SH-SY5Y (cell line): ENCODE data around the gene ZNF605.

Source experiments
- GATA2 ChIP-seq: IDR thresholded peaks from 2 replicates; pipeline ENCODE4 v1.6.1; 2011; ENCODE audit warnings: mild to moderate bottlenecking, low read depth, low read length
- GATA3 ChIP-seq: IDR thresholded peaks from 2 replicates; pipeline ENCODE4 v1.6.1; 2011; ENCODE audit warnings: low read depth, mild to moderate bottlenecking, low read length, moderate library complexity

The ZNF605 gene

DNA sequence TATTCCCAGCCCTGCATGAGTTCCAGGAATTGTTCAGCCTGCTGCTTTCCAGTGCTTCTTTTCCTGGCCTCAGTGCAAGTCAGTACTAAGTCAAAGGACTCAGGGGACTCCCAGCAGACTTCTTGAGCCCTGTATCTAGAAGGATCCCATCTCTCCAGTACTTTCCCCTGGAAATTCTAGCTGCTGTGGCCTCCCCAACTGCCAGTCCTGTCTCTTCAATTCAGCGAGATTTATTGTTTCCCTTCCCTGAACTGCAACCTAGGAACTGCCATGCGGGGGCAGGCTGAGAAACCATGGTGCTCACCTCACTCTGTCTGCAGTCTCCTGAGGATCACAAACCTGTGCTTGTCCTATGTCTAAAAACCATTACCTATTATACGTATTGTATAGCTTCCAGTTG is 31.8 kb downstream of the ZNF605 start:
- TF ChIP-seq GATA2 = no peak
- no peak for TF ChIP-seq GATA3

DNA sequence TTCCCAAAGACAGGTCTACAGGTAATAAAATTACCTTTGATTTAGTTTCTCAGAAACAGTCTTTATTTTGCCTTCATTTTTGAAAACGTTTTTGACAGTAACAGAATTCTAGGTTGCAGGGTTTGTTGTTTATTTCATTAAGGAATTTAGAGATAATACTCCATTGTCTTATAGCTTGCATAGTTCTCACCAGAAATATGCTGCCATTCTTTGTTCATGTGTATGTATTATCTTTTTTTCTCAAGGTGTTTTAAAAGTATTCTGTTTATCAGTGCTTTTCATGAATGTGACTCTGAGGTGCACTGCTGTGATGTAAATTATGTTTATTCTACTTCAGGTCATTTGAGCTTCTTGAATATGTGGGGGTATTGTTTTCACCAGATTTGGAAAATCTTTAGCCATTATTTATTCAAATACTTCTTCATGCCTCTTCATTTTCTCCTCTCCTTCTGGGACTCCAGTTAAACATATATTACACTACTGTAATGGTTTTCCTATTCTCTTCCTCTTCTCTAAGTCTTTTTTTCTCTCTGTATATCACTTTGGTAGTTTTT is 32.7 kb downstream of the ZNF605 start:
- no peak for TF ChIP-seq GATA2
- TF ChIP-seq GATA3 = no peak

DNA sequence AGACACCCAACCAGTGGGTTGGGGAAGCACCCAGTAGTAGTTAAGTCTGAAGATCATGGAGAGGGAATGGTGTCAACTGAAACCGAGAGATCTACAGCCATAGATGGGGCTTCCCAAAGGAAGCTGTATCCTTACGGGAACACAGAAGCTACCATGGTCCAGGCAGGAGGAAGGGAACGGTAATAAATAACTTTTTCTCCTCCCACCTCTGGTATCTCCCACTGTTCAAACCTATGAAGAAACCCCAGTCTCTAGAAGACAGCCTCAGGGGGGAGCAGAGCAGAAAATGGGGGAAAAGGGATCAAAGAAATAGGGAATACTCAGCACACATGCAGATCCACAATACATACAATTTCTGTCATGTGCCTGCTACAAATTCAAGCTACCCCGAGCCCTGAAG is 33.4 kb downstream of the ZNF605 start:
- no peak for TF ChIP-seq GATA3
- no peak for TF ChIP-seq GATA2

DNA sequence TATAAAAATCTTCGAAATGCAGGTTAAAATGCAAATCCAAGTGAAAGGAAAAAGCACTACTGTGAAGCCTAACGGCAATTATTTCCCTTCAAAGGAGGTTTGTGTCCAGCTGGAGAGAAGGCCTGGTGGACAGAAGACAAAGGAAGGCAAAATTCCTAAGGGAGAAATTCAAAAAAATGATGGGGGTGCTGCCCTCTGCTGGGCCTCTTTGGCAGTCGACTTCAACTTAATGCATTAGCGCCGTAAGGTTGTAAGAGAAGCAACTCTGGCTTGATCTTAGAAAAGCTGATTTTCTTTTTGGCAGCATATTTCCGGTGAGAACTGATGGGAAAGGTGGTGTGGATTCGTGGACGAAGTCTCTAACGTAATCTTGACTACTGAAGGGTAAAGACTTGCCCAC is 34.4 kb downstream of the ZNF605 start:
- no peak for TF ChIP-seq GATA3
- no peak for TF ChIP-seq GATA2

DNA sequence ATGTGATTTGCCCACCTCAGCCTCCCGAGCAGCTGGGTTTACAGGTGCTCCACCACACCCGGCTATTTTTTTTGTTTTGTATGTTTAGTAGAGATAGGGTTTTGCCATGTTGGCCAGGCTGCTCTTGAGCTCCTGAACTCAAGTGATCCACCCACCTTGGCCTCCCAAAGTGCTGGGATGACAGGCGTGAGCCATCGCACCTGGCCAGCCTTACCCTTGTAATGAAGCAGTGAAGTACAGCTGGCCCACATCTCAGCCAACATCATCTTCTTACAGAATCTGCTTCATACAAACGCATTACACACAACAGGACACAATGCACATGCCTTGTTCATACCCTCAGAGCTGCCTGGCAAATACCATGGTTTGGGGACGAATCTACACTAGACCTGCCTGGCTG is 37.4 kb downstream of the ZNF605 start:
- TF ChIP-seq GATA3 = no peak

DNA sequence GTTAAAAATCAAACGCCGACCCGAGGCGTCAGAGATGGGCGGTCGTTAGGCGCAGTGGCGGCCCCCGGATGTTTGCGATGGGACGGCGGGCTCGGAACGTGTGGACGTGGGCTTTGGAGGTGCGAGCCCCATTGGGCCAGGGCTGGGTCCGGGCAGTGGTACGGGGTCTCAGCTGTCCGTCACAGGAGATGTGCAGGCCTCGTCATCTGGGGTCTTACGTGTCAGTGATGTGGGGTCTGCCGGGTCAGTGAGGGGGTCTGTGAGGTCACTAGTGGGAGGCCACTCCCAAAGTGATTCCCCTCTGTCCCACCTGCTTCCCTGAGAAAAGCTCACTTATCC is 47.1 kb downstream of the ZNF605 start:
- TF ChIP-seq GATA3 (no peak), GATA2 (no peak)

DNA sequence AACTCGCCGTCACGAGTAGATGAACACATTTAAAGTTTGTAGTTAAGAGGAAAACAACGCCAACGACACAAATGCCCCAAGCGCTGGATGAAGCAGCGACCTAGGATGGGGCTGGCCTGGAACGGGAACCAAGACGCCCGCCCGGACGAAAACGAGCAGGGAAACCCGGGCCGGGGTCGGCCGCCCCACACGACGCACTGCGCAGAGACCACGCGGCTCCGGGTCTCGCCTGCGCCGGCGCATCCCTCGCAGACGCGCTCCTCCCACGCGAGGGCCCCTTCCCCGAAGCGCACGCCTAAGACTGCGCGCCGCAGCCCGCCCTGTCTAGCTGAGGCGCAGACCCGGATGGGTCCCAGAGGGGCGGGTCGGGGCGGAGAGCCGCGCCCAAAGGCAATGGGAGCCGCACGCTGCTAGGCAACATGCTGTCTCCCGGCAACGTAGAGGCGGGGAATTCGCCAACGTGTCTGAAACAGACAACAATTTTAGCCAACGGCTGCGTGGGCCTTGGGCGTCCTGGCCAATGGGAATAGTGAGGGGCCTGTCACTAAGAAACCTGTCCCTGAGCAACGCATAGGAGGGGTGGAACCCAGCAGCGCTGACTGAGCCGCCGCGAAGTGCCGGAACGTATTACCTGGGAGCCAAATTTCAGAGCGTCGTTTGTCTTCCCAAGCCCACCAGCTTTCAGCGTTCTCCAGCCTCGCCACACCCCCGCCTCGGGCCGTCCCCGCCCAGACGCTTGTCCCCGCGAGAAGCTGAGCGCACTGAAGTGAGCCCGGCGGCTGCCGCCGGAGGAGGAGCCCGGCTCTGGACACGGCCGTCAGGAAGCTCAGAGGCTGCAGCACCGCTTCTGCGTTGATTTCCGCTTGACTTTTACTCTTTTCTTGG is 47.7 kb downstream of the ZNF605 start:
- TF ChIP-seq GATA2 (no peak), GATA3 (no peak)

DNA sequence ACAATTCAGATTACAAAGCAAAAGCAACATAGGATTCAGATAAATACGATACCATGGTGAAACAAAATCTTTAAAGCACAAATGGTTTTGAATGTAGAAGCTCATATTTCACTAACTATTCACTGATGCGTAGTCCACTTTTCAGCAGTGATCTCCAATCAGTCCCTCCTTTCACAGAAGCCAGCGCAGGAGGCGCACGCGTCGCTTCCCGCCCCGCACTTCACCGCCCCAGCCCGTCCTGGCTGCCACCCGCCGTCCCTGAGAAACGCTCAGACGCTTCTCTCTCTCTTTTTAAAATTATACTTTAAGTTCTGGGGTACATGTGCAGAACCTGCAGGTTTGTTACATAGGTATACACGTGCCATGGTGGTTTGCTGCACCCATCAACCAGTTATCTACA is 48.9 kb downstream of the ZNF605 start:
- TF ChIP-seq GATA2 = no peak

DNA sequence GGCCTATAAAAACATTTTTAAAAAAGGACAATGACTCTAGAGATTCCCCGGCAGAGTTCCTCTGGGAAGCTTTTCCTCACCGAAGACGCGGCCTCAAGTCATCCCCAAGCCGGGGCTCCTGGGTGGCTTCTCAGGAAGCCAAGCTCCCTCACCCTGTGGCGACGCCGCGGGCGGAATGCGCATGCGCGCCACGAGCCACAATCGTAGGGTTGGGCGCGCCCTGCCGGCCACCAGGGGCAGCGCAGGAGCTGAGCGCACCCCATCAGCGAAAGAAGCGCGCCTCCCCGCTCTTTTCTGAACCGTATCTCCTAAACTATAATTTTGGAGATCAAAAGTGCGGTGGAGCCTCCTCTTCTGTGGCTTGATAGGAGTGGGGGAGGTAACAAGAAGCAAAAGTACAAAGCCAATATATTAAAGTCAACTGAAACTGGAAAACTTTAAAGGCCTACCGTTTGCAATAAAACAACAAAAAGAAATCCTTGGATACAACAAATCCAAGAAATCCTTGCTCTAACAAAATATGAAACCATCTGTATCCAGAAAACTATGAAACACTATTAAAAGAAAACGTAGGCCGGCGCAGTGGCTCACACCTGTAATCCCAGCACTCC is 51.3 kb downstream of the ZNF605 start:
- no peak for TF ChIP-seq GATA3
- no peak for TF ChIP-seq GATA2

DNA sequence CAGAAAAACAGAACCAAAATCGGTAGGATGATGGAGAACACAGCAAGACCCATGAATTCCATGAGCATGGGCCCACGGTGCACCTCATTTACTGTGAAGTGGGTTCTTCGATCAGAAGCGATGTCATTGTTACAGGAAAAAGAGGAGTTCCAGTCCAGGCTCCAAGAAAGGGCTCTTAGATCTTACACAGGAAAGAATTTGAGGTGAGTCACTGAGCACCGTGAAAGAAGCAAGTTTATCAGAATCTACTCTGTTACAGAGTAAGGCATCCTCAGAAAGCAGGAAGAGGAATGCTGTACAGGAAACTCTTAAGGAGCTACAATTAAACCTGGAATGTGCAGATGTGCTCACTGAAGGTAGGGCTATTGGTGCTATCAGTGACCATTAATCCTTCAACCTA is 57.1 kb downstream of the ZNF605 start:
- TF ChIP-seq GATA3 (no peak), GATA2 (no peak)

DNA sequence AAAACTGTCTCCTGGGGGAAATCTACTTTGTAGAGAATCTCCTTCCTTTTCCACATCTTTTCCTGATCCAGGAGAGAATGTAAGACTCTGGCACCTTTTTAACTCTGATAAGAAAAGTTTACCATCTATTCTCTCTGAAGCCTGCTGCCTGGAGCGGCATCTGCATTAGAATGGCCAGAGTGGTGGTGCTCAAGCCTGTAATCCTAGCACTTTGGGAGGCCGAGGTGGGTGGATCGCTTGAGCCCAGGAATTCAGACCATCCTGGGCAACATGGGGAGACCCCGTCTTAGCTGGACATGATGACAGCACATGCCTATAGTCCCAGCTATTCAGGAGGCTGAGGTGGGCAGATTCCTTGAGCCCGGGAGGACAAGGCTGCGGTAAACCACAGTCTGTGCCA is 67.3 kb downstream of the ZNF605 start:
- TF ChIP-seq GATA3 (no peak), GATA2 (no peak)

DNA sequence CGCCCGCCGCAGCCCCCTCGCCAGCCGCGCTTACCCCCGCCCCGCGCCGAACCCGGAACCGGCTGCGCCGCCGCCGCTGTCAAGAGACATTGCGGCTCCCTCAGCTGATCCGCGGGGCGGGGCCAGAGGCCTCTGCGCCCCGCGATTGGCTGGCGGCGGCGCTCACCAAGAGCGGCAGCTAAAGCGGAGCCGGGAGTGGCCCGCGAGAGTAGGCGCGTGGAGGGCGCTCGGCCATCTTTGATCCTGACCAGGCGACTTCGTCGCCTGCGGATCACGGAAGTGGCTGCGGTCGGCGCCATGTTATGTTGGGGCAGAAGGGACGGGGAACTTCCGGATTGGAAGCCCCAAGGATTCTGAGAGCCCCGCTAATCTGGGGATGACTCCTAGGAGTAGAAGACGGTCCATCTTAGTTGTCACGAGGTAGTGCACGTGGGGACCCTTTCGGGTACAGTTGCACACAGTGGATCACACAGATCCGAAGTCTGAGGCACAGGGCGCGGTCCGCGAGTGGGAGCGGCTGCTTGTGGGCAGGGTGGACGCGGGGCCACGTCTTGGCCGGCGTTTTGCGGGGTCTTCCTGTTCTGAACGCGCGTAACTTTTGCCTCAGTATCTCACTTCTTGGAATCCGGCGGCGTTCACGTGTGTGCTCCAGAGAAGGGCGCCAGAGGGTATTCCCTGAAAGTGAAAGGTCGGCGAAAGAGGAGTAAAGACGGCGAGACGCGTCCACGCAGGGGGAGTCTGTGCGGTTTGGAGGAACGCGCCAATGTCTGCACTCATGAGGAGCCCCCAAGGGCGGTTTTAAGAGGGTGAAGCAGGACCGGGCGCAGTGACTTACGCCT is 68.4 kb downstream of the ZNF605 start, which contains the start of gene CHFR:
Gene CHFR, minus strand, starts transcription at position 93 of the 839 bp plus-strand sequence. CDS start 277 bp downstream, outside the sequence.
- TF ChIP-seq GATA2 (no peak), GATA3 (no peak)

DNA sequence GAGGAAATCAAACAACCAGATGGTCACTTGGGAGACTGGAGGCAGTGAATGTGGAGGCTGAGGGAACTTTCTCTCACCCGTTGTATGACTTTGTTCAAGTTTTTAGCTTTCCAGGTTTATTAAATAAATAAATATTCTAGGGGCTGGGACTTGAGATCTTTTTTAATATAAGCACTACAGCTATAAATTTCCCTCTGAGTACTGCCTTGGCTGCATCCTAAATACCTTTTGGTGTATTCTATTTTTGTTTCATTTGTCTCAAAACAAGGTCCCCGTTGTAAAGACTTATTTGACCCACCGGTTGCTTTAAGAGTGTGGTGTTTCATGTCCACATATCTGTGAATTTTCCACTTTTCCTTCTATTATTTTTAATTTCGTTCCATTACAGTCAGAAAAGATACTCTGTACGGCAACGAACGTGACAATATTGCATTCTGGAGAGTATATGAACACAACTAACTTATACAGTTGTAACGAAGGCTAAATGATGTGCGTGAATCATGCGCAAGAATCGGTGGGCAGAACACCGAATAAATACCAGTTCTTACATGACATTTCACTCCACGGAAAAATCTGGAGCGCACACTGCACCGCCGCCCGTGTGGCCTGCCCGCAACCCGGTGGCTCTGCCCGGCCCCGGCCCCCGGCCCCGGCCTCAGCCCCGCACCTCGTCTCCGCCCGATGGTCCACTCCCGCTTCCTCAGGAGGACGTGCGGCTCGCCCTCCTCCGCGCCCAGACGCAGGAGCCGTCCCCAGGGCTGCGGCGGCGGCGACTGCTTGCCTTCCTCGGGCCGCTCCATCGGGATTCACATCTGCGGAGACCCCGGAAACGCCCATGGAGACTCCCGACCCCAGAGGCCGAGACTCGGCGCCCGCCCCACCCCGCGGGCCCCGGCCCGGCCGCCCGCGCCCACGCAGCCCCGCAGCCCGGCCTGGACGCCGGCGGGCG is 69.3 kb downstream of the ZNF605 start:
- no peak for TF ChIP-seq GATA2
- no peak for TF ChIP-seq GATA3

DNA sequence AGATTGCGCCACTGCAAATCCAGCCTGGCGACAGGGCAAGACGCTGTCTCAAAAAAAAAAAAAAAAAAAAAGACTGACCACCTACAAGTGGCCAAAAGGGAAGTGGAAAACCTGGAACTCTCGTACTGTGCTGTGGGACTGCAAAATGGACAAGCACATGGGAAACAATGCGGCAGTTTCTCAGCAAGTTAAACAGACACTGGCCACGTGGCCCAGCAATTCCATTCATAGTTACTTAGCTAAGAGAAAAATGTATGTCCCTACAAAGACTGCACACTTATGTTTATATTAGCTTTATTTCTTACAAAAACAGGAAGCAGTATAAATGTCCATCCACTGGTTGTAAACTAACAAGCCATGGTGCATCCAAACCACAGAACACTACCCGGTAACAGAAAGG is 74.3 kb downstream of the ZNF605 start:
- TF ChIP-seq GATA2 = no peak
- no peak for TF ChIP-seq GATA3

DNA sequence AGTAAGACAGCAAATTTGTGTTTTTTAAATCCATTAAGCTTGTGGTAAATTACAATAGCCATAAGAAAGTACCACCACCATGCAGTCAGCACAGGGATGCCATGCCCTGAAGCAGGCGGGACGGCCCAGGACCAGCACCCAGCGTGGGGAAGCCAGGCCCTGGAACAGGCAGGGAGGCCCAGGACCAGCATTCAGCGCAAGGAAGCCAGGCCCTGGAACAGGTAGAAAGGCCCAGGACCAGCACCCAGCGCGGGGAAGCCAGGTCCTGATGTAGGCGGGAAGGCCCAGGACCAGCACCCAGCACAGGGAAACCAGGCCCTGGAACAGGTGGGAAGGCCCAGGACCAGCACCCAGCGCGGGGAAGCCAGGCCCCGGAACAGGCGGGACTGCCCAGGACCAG is 81.9 kb downstream of the ZNF605 start:
- TF ChIP-seq GATA2 (no peak), GATA3 (no peak)
